ENCODE data around the gene PDIA2.

DNA sequence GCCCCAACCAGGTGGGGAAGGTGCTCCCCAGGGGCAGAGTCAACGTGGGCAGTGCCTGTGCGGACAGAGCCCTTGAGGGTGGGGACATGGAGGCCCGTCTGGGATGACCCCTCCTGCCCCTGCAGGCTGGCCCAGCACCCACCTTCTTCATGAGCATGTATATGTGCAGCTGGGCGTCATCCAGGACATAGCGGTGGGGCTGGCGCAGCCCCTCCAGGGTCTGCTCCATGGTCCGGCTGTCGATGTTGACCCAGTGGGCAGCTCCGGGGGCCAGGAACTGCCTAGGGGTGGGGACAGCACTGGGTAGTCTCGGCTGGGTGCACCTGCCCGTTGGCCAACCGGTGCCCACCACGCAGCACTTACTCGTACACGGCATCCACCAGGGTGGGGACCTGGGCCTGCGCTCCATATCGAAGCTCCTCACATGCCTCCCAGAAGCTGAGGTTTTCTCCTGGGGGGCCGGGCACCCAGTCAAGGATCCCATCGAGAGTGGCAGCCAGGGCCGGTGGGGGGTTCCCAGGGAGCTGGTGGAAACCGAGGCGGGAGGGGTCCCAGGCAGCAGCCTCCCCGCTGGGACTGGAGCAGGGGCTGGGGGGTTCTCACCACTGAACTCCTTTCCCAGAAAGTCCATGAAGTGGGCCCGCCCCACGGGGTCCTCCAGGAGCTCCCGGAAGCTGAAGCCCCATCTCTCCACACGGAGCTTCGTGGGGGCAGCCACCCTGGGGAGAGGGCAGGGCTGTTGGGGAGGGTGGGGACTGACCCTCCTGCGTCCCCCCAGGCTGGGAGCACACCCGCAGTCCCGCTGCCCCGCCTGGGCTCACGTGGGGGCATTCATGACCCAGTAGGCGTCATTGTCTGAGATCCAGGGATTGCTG, 12.3 kb upstream of the PDIA2 start:
- TF ChIP-seq, protein P1, sequence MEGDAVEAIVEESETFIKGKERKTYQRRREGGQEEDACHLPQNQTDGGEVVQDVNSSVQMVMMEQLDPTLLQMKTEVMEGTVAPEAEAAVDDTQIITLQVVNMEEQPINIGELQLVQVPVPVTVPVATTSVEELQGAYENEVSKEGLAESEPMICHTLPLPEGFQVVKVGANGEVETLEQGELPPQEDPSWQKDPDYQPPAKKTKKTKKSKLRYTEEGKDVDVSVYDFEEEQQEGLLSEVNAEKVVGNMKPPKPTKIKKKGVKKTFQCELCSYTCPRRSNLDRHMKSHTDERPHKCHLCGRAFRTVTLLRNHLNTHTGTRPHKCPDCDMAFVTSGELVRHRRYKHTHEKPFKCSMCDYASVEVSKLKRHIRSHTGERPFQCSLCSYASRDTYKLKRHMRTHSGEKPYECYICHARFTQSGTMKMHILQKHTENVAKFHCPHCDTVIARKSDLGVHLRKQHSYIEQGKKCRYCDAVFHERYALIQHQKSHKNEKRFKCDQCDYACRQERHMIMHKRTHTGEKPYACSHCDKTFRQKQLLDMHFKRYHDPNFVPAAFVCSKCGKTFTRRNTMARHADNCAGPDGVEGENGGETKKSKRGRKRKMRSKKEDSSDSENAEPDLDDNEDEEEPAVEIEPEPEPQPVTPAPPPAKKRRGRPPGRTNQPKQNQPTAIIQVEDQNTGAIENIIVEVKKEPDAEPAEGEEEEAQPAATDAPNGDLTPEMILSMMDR (IDR thresholded peaks at IDR 0.05), result no peak
- no peak for TF ChIP-seq POLR2A (IDR thresholded peaks at IDR 0.05)

Data from testis (tissue), 2 donors.